ENCODE data around the gene SRGAP2B.
"Not testable (repeated sequence)": the region's sequence is repeated elsewhere in the genome, so short reads cannot be mapped to it uniquely, and the experiment has no call there.

SRGAP2B gene

DNA sequence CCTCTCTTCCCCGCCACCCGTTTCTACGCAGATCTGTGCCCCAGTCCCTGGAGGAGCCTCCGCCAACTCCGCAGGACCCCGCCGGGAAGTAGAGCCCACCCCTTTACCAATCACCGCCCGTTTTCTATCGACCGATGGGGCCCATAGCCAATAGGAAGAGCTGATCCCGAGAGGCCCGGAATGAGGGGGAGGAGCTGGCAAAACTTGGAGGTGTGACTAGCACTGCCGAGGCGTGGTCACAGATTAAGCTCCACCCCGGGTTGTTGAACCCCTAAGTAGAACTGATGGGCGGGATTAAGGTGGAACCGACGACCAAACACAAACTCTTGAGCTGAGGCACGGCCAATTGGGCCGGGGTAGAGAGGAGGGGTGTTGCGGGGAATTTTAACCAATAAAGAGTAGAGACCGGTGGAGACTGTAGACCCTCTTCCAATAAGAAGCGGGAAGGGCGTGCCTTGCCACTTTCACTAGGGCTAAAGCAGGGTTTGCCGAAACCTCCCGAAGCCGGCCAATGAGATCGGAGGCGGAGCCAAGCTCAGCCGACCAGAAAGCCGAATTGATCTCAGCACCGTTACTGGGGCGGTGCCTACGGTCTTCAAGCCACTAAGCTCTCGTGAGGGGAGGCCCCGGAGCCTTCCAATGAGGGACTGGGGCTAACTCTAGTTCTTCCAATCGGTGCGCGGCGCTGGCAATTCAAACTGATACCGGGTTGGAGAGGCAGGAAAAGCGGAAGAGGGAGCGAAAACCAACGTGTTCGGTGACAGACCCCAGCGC, at the start of gene SRGAP2B, which contains the start of gene FAM72D:
Gene SRGAP2B, minus strand, starts transcription at position 45 of the 774 bp plus-strand sequence. CDS start 2,427 bp downstream, outside the sequence.
Gene FAM72D, plus strand, starts transcription at position 691 of the 774 bp plus-strand sequence. CDS start 874 bp downstream, outside the sequence.
- DNase-seq (ENCODE audit: low read depth) = not testable (repeated sequence)

- not testable (repeated sequence) for DNase-seq (ENCODE audit: low read depth)
Observed at GRCh38 chr1:145144264-145144913, 49.3 kb upstream of the SRGAP2B start.

DNA sequence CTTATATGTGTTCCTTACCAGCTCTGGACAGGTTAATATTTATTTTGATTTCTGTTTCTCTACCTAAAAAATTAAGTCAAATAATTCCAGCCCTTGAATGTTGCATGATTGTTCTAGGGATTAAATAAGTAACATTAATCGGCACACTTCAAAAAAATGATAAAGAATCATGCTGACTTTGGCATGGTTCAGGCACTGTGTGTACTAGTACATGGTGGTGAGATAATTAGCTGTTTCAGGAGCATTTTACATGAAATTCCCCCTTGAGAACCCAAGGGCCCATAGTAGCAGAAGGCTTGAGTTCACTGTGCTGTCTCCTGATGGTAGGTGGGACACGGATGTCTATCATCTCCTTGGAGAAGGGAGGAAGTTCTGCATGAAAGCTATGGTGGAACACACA, 45.4 kb upstream of the SRGAP2B start:
- not testable (repeated sequence) for DNase-seq (ENCODE audit: low read depth)

GRCh38 chr1:145134476-145134875, 39.3 kb upstream of the SRGAP2B start:
- DNase-seq (ENCODE audit: low read depth) = not testable (repeated sequence)

- DNase-seq (ENCODE audit: low read depth) = not testable (repeated sequence)
Observed at GRCh38 chr1:145128697-145129469, 33.8 kb upstream of the SRGAP2B start.

GRCh38 chr1:145127144-145127543, 32.0 kb upstream of the SRGAP2B start:
- not testable (repeated sequence) for DNase-seq (ENCODE audit: low read depth)

DNA sequence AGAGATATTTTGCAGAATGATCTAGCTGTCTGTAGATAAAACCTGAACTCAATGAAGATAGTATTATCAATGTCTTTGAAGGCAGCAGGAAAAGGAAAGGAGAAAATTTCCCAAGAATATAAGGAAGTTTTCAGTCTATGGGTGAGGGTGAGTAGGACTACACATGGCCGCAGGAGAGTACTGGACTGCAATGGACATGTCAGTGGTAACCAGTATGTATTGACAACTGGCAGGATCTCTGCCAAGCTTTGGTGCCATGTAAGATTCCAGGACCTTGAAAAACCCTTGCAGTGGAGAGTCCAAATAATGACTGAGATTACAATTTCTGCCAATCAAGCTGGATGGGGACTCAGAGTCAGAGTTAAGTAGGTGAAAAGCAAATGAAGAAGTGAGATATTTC, 30.0 kb upstream of the SRGAP2B start:
- not testable (repeated sequence) for DNase-seq (ENCODE audit: low read depth)

DNA sequence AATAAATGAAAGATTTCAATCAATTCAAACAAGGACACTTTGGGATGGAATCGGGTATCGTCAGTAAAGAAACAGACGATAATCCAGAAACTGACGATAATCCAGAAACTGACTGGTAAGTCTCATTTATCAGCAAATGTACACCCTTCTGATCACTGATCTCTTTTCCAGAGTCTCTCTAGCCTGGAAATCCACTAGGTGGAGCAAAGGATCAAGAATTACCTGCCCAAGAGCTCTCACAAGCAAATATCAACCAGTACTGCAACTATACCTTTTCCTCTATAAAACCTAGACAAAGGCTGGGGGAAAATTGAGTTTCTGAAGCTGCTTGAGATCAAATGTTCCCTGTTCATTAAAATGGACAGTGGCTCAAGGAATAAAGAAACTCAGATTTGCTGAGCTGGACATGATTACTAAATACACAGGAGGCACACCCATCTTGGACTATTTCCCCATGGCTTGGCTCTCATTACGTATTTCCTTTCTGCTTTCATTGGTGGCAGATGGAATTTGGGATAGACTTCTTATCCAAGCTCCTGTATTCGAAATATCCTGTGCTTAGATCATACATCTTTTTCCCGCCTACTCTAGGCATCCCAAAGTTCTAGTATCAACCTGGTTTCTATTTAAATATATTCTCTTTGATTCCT, 29.0 kb upstream of the SRGAP2B start:
- DNase-seq (ENCODE audit: low read depth) = not testable (repeated sequence)

DNA sequence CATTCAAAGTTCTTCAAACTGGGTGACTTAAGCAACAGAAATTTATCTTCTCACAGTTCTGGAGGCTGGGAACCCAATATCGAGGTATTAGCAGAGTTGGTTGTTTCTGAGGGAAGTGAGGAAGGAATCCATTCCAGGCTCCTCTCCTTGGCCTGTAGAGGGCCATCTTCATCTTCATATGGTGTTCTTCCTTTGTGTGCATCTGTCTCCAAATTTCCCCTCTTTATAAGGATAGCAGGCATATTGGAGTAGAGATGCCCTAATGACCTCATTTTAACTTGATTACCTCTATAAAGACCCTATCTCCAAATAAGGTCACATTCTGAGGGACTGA, 27.9 kb upstream of the SRGAP2B start:
- DNase-seq (ENCODE audit: low read depth) = not testable (repeated sequence)

GRCh38 chr1:145122344-145123061, 27.4 kb upstream of the SRGAP2B start:
- DNase-seq (ENCODE audit: low read depth) = not testable (repeated sequence)

DNA sequence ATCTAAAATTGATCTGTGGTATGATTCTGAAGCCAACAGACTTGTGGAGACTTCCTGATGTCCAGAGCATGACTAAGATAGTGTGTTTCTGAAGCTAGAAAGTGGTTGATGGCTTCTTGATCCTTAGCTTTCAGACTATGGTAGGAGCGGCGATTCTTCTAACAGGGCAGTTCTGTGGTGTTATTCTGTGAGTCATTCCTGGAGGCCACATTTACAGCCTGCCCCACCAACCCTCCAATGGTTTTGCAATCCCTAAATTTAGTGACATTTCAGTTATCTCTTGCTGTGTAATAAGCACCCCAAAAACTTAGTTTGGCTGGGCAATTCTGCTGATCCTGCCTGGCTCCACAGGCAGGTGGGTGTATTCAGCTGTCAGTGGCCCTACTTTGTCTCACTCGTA, 24.7 kb upstream of the SRGAP2B start:
- DNase-seq (ENCODE audit: low read depth) = not testable (repeated sequence)

- DNase-seq (ENCODE audit: low read depth) = not testable (repeated sequence)
Observed at GRCh38 chr1:145115587-145116493, 20.7 kb upstream of the SRGAP2B start.

DNA sequence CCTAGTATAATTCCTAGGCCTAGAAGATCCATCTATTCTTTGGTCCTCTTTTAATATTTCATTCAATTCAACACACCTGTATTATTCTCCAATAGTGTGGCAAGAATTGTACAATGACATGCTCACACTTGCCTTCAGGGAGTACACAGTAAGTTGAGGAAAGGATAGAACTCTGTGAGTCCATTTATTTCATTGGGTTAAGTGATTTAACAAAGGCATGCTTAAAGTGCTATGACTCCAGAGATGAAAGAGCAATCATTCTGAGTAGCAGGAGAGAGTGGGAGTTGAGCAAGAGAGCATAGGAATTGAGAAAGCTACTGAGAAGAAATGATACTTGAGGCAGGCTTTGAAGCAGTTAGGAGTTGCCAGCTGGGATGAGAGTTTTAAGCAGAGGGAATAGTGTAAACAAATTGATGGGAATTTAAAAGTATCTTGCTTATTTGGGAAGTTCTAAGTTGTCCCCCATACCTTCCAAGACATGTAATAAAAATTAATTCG, 19.5 kb upstream of the SRGAP2B start:
- not testable (repeated sequence) for DNase-seq (ENCODE audit: low read depth)

DNA sequence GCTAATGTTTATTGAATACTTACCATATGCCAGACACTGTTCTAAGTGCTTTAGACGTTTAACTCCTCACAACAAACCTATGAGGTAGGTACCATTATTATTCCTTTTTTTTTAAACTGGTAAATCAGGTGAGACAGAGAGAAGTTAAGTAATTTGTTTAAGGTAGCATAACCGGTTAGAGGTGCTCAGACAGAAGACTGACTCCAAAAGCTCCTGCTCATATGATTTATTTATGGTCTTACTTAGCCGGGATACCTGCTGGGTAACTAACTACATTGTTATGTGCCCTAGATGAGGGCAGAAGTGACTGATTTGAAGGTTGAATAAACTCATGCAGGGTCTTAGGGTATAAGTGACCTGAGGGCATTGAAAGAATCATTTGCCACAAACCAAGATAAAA, 17.6 kb upstream of the SRGAP2B start:
- DNase-seq (ENCODE audit: low read depth) = not testable (repeated sequence)

DNA sequence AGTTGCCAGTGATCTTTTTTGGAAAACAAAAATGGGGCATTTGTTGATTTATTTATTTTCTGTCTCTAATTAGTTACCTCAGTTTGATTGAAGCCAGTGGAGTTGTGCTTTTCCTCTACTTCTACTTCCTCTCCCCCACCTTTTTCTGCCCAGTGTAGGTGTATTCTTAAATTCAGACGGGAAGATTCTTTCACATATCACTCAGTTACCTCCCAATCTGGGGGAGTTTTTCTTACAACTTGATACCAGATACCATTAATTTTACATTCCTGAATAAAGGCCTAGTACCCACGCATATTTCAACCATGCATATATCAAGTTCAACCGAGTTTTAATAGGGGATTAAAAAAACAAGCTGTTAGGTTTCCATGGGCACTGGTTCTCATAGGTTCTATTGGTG, 16.5 kb upstream of the SRGAP2B start:
- not testable (repeated sequence) for DNase-seq (ENCODE audit: low read depth)

DNA sequence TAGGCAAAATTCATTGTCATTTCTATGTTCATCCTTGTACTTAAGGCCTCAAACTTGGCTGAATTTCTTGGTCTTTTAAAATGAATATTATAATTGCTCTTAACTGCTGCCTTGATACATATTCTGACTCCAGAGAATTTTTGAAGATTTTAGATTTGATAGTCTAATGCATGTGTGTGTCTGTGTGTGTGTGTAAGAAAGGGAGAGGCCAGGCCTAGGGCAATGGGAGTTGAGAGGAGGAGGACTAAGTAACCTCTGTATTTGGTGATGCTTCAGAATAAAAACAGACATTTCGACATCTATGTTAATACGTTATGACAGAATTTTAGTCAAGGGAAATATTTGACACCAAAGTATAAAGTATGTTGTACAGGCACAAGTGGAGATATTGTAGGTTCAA, 8.2 kb upstream of the SRGAP2B start:
- not testable (repeated sequence) for DNase-seq (ENCODE audit: low read depth)

DNA sequence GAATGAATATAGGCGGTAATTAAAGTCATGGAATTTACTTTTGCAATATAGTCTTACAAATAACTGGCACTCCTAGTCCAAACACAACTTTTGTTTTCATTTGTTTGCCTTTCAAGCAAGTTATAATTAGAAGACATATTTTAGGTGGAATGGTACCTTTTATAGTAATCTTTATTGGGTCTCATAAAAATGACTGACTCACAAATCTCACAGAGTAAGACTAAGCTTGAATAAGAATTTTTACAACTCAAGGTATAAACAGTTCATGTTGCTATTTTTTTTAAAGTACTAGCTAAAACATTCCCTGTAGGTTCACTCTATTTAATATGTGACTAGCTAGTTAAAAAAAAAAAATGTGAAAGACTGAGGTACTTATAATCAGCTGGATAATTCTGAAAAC, 6.6 kb upstream of the SRGAP2B start:
- DNase-seq (ENCODE audit: low read depth) = not testable (repeated sequence)

- not testable (repeated sequence) for DNase-seq (ENCODE audit: low read depth)
Observed at GRCh38 chr1:145094655-145095211, 395 bp downstream of the SRGAP2B start.

- DNase-seq (ENCODE audit: low read depth) = not testable (repeated sequence)
Observed at GRCh38 chr1:145093517-145094149, 1.5 kb downstream of the SRGAP2B start.
